Activated gamma-delta T cell treated with anti-CD3 and anti-CD28 coated beads, Interleukin-2, amount 50 U/mL, for 16 hours (primary cell): ENCODE data around the gene SLC35F1.
"Not testable (repeated sequence)": the region's sequence is repeated elsewhere in the genome, so short reads cannot be mapped to it uniquely, and the experiment has no call there.

ENCODE experiments used
- DNase-seq: peaks from one replicate; pipeline ENCODE4 v3.0.0-alpha.2; 2020; ENCODE audit warnings: low read depth

The SLC35F1 gene

GRCh38 chr6:117906958-117907600, at the start of gene SLC35F1:
Gene SLC35F1, plus strand, starts transcription at chr6:117907264.
- no peak for DNase-seq

DNA sequence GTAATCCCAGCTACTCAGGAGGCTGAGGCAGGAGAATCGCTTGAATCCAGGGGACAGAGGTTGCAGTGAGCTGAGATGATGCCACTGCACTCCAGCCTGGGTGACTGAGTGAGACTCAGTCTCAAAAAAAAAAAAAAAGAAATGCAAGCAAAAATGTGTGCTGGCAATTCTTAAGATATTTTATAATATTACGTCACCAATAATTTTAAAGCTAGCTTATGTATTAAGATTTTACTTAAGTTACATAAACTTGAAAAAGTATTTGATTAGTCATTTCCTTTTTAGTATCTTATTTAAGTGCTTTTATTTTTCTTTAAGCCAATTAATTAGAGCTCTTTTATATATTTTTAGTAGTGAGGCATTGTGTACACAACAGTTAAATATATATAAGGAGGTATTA, 48.5 kb upstream of the SLC35F1 start:
- DNase-seq: not testable (repeated sequence)

DNA sequence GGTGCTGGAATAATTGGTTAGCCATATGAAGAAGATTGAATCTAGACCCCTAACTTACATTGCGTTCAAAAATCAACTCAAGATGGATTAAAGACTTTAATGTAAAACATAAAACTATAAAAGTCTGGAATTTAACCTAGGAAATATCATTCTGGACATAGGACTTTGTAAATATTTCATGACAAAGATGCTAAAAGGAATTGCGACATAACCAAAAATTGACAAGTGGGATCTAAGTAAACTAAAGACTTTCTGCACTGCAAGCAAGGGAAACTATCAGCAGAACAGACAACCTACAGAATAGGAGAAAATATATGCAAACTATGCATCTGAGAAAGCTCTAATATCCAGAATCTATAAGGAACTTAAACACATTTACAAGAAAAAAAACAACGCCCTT, 45.5 kb upstream of the SLC35F1 start:
- no peak for DNase-seq

GRCh38 chr6:117866561-117866960, 40.5 kb upstream of the SLC35F1 start:
- DNase-seq: no peak

- DNase-seq: no peak
Measured at GRCh38 chr6:117870486-117871242, 36.4 kb upstream of the SLC35F1 start.

DNA sequence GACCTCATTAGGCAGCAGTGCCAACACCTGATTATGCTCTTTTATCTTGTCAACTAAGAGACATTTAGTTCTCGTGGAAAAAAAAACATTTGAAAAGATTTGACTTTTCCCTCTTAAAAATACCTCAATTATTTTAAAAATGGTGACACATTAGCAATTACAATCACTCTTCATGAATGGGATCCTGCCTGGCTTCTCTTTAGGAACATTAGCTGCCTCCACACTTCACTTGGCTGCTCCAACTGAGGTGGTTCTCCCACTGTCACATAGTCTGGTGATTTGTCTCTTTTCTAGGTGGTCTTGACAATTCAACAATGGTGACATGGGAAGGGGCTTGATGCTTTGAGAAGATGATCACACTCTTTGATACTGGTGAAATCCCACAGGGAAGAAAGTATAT, 26.2 kb upstream of the SLC35F1 start:
- no peak for DNase-seq

- no peak for DNase-seq
Measured at GRCh38 chr6:117890172-117890571, 16.9 kb upstream of the SLC35F1 start.

DNA sequence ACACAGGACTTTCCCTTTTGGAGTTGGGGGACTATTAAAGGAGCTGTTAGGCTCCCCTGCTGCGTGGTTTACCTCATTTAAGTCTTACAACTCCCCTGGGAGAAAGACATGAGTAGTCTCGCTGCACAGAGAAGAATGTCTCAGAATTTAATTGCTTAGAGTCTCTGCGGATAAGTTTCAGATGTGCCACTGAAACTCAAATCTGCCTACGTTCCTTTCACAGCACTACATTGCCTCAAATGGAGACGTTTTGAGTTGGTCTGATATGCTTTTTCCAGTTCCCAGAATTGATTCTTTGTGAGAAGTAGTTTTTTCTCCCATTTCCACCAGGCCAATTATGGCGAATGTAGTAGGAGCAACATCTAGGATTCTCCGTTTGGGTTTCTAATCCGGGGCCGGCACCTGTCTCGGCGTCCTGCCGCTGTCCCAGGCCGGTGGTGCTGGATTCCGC, 532 bp upstream of the SLC35F1 start:
- DNase-seq: no peak

- no peak for DNase-seq
Measured at GRCh38 chr6:117907601-117908245, 659 bp downstream of the SLC35F1 start.

DNA sequence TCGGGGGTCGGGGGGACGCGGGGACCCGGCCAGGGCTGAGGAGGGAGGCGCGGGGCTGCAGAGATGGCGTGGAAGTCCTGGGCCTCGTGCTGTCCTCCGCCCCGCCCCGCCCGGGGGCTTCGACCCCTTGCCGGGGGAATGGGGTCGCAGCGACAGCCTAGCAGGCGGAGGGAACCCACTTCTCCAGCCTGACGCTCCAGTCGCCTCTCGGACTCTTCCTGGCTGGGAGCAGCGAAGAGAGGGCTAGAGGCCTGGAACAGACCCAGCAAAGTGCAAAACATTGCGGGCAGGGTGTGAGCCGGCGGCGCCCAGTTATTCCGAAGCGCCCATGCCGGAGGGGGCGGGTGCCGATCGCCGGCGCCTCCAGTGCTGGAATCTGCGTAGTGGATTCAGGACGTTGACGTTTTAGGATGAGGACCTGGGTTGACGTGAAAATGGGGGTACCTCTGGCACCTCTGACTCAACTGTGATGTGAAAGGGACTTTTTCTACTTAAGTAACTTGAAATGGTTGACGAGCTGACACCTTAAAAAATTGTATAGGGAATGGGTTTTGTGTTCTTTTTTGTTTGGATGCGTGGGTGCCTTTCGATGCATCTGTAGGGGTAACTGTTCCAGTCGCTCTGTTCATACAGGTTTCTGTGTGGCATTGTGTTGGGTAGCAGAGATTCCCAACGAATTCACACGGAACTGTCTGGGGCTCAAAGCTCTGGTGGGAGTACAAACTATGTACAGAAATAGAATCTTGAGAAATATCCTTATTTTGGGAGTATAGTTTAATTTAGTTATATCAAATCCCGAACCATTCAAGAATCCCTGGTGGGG, 1.4 kb downstream of the SLC35F1 start:
- DNase-seq: no peak

DNA sequence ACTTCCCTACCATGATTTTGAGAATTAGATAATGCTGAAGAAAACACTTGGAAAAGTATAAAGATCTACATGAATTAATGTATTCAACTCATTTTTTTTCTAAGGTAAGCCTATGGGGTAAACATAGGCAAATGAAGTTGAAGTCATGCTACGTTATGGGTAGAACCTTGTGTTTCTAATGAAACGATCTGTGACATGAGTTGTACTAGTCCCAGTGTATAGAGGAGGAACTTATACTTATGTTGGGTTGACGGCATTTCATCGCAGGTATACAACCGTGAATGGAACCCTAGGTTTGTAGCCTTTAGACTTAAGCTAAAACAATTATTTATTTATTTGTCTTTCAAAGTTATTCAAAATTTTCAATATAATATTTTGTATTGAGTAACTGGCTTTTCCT, 2.6 kb downstream of the SLC35F1 start:
- DNase-seq: no peak

GRCh38 chr6:117910549-117910948, 3.5 kb downstream of the SLC35F1 start:
- DNase-seq: no peak

DNA sequence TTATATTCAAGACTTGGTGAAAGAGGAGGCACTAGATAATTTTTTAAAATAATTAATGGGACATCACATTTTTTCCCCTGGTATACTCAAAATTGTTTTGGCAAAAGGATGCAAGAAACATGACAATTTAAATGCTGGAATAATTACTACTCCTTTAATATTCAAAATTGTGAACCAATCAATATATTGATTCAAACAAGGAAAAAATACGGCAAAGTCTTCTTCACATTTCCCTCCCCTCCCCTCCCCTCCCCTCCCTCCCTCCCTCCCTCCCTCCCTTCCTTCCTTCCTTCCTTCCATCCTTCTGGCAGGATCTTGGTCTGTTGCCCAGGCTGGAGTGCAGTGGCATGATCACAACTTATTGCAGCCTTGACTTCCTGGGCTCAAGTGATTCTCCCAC, 4.1 kb downstream of the SLC35F1 start:
- no peak for DNase-seq

DNA sequence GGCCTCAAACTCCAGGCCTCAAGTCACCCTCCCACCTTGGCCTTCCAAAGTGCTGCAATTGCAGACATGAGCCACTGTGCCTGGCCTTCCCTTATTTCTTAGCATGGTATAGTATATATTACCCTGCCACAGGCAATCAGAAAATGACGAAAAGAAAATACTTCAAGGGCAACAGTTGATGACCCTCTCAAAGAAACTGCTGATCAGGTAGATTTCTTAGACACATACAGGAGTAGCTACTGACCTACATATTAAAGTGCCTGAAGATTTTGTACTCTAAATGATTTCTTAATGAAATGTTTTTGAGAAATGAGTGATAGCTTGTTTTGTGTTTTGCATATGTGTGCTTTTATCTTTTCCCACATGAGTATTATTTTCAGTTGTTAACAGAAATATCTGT, 4.6 kb downstream of the SLC35F1 start:
- no peak for DNase-seq

DNA sequence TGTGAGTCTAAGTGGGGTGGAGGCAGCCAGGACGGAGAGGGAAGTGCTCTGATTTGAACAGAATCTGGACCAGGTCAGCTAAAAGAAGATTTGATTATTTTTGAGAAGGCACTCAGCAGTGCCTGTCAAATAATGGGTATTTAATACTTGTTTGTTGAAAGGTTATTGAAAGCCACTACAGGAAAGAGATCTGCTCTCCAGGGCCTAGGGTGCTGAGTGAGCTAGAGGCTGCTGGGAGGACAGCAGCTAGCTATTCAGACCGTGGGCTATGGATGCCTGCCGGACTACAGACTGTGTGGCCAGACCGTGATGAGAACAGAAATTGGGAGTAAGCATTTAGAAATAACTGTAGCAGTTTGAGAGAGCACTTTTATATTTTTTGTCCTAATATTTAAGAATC, 8.8 kb downstream of the SLC35F1 start:
- DNase-seq: no peak

DNA sequence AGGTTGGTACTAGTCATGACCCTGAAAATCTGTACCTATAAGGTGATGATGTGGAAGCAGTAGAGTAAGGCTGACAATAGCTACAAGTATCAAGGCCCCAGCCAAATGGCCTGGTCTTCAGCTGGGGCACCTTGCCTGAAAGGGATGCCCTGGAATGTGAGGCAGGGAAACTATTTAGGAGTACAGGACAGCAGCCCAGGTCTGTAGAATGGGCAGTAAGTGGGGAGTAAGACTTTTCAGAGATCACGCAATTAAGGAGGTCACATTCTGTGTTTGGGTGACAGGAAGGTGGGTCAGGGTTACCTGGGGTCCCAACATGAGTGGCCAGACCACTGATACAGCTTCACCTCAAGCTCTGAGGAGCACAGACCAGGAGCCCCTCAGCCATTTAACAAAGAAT, 9.4 kb downstream of the SLC35F1 start:
- DNase-seq: no peak

DNA sequence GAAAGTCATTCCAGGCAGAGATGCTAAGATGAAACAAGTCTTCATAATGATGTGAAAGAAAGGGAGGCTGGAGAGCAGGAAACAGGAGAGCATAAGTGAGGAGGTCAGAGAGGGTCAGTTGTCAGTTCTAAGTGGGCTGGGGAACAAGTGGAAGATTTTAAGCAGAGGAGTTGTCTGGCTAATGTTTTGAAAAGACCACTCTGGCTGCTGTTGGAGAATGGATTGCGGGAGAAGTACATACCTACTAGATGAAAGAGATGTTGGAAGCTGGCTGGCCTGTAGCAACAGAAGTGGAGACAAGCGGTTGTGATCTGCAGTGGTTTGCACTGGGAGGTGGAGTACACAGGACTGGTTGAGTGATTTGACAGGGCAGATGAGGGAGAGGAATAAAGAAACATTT, 10.1 kb downstream of the SLC35F1 start:
- no peak for DNase-seq

GRCh38 chr6:117918454-117918853, 11.4 kb downstream of the SLC35F1 start:
- DNase-seq: no peak

DNA sequence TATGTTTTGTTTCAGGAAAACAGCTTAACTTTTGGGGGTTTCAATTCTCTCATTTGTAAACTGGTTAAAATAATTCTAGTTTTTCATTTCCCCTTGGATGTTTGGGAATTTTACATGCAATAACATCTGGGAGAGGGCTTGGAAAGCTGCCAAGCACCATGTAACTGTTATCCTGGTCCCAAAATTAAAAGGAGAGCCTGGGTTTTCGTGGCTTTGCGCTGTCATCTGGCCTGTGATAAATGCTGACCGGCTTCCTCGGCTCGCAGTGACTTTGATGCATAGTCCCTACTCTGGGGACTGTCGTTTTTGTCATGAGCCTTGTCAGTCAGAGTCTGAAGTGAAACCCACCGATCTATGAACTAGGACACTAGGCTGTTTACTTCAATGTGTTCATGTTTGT, 12.2 kb downstream of the SLC35F1 start:
- DNase-seq: no peak

- DNase-seq: no peak
Measured at GRCh38 chr6:117919775-117920729, 13.0 kb downstream of the SLC35F1 start.

- no peak for DNase-seq
Measured at GRCh38 chr6:117924690-117925089, 17.6 kb downstream of the SLC35F1 start.
